Measurements from ENCODE around the gene TOMT.
A peak's percentile ranks its signal among the peaks of the same experiment; 100 is the strongest.

Gene TOMT

GRCh38 chr11:72105888-72106287 is at the start of gene TOMT:
TSS of gene TOMT (plus strand) at chr11:72105924. CDS start at chr11:72105952, 28 bp downstream.
- no peak for DNase-seq

GRCh38 chr11:72058416-72059034 is 47.2 kb upstream of the TOMT start:
- peak; percentile 9 for DNase-seq

GRCh38 chr11:72061739-72062396 is 43.9 kb upstream of the TOMT start:
- no peak for DNase-seq

- DNase-seq = no peak
Measured at GRCh38 chr11:72066855-72067254, 38.9 kb upstream of the TOMT start.

- no peak for DNase-seq
Measured at GRCh38 chr11:72067266-72067665, 38.5 kb upstream of the TOMT start.

GRCh38 chr11:72067676-72068075 is 38.0 kb upstream of the TOMT start:
- no peak for DNase-seq

- no peak for DNase-seq
Measured at GRCh38 chr11:72069200-72069599, 36.5 kb upstream of the TOMT start.

GRCh38 chr11:72069787-72070251 is 35.9 kb upstream of the TOMT start:
- no peak for DNase-seq

GRCh38 chr11:72070491-72070890 is 35.2 kb upstream of the TOMT start:
- no peak for DNase-seq

GRCh38 chr11:72072348-72072747 is 33.4 kb upstream of the TOMT start:
- DNase-seq = no peak

GRCh38 chr11:72075109-72075508 is 30.6 kb upstream of the TOMT start:
- DNase-seq = no peak

- no peak for DNase-seq
Measured at GRCh38 chr11:72075756-72076155, 30.0 kb upstream of the TOMT start.

- no peak for DNase-seq
Measured at GRCh38 chr11:72078477-72078876, 27.2 kb upstream of the TOMT start.

- DNase-seq = no peak
Measured at GRCh38 chr11:72079819-72080325, 25.9 kb upstream of the TOMT start.

GRCh38 chr11:72080326-72081183 is 25.2 kb upstream of the TOMT start, which contains the start of the genes LRRC51 and NUMA1:
TSS of gene LRRC51 (plus strand) at chr11:72080850. CDS start at chr11:72089084, 8,234 bp downstream.
TSS of gene NUMA1 (minus strand) at chr11:72080542. CDS start at chr11:72035943, 44,599 bp downstream.
- DNase-seq = peak; percentile 100

GRCh38 chr11:72081184-72081644 is 24.5 kb upstream of the TOMT start:
- DNase-seq = no peak

GRCh38 chr11:72081821-72082453 is 23.8 kb upstream of the TOMT start:
- DNase-seq = no peak

- no peak for DNase-seq
Measured at GRCh38 chr11:72083414-72083813, 22.3 kb upstream of the TOMT start.

- peak; percentile 46 for DNase-seq
Measured at GRCh38 chr11:72084076-72084475, 21.6 kb upstream of the TOMT start.

- DNase-seq = peak; percentile 82
Measured at GRCh38 chr11:72084965-72085364, 20.8 kb upstream of the TOMT start.

- peak; percentile 71 for DNase-seq
Measured at GRCh38 chr11:72085621-72086351, 19.9 kb upstream of the TOMT start.

Data from NCI-H446 treated with DMSO at 0.1 percent for 48 hours (cell line).